Renal cortical epithelial cell (primary cell): ENCODE data around the gene SHISAL2A. TPM values are rescaled to one million over a fixed set of nuclear protein-coding genes. Genes with fewer than 3 reads are reported as not detected.

Source experiments
- DNase-seq: peaks from one replicate; pipeline ENCODE4 v3.0.0-alpha.2; 2011; ENCODE audit warnings: low read depth
- total RNA-seq: library from RNA; depleted of rRNA; stranded (reverse); fragments of >200 nt; gene quantifications from 2 replicates; pipeline ENCODE4 v1.2.3, GENCODE V29; 2014

The SHISAL2A gene
- total RNA-seq, result not detected in 2 replicates

GRCh38 chr1:52632732-52633290, at the start of gene SHISAL2A:
Gene SHISAL2A, plus strand, starts transcription at chr1:52633168. Its CDS starts 326 bp downstream, at chr1:52633494.
- no peak for DNase-seq

- no peak for DNase-seq
These were observed 47.5 kb upstream of the SHISAL2A start for GRCh38 chr1:52585474-52585873.

GRCh38 chr1:52588027-52588426, 44.9 kb upstream of the SHISAL2A start:
- DNase-seq, result no peak

- no peak for DNase-seq
These were observed 44.4 kb upstream of the SHISAL2A start for GRCh38 chr1:52588535-52588934.

- peak; percentile 24 for DNase-seq
These were observed 42.7 kb upstream of the SHISAL2A start for GRCh38 chr1:52590266-52590665.

GRCh38 chr1:52592637-52593323, 40.2 kb upstream of the SHISAL2A start:
- DNase-seq, result no peak

GRCh38 chr1:52593495-52593894, 39.5 kb upstream of the SHISAL2A start:
- DNase-seq, result no peak

GRCh38 chr1:52595061-52595460, 37.9 kb upstream of the SHISAL2A start:
- DNase-seq, result no peak

GRCh38 chr1:52597912-52598311, 35.1 kb upstream of the SHISAL2A start:
- no peak for DNase-seq

GRCh38 chr1:52598729-52599128, 34.2 kb upstream of the SHISAL2A start:
- no peak for DNase-seq

GRCh38 chr1:52599236-52599635, 33.7 kb upstream of the SHISAL2A start:
- DNase-seq, result peak; percentile 50

- no peak for DNase-seq
These were observed 32.3 kb upstream of the SHISAL2A start for GRCh38 chr1:52600533-52601179.

- no peak for DNase-seq
These were observed 31.4 kb upstream of the SHISAL2A start for GRCh38 chr1:52601519-52601918.

GRCh38 chr1:52601991-52602855, 30.7 kb upstream of the SHISAL2A start, which contains the start of gene GPX7:
Gene GPX7, plus strand, starts transcription at chr1:52602371. Its CDS starts 39 bp downstream, at chr1:52602410.
- no peak for DNase-seq

GRCh38 chr1:52602856-52603600, 29.9 kb upstream of the SHISAL2A start:
- DNase-seq, result no peak

- no peak for DNase-seq
These were observed 29.3 kb upstream of the SHISAL2A start for GRCh38 chr1:52603630-52604029.

GRCh38 chr1:52604063-52604770, 28.8 kb upstream of the SHISAL2A start:
- peak; percentile 63 for DNase-seq

GRCh38 chr1:52613636-52614373, 19.2 kb upstream of the SHISAL2A start:
- no peak for DNase-seq

- no peak for DNase-seq
These were observed 18.3 kb upstream of the SHISAL2A start for GRCh38 chr1:52614671-52615070.

- no peak for DNase-seq
These were observed 17.4 kb upstream of the SHISAL2A start for GRCh38 chr1:52615489-52616042.
